ENCODE results near the gene BEND6. TPM values are rescaled to one million over a fixed set of nuclear protein-coding genes. Genes with fewer than 3 reads are reported as not detected.

Gene BEND6
- polyA plus RNA-seq, 1 donor (not counting 4 experiments of a cell fraction or from before 2014, with no cell fraction given), result 1.0 TPM

DNA sequence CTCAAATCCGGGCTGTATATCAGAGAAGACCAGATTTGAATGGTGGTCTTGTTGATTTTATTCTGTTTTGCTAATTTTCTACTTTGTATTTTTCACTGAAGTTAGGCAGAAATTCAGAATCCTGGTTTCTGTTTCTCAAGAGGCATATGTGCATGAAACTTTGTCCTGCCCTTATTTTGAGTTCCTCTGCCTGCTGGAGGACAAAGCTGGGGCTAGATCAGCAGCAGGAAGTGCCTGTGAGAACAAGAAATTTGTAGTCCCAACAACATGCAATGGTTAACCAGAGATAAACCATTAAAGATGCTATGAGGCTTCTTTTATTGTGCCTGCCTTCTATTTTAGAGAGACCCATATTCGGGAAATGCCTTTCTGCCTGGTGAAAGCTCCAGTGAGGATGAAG, 37.1 kb downstream of the BEND6 start:
- no peaks in the 10 kb centered on the region for H4K20me1 ChIP-seq (ENCODE audit: control insufficient read depth, extremely low read depth, insufficient read depth, low read length)
- H3K4me2 ChIP-seq (ENCODE audit: control insufficient read depth, extremely low read depth, insufficient read depth, low read depth, low read length), result no peak overlapping the region
- TF ChIP-seq, protein P1, sequence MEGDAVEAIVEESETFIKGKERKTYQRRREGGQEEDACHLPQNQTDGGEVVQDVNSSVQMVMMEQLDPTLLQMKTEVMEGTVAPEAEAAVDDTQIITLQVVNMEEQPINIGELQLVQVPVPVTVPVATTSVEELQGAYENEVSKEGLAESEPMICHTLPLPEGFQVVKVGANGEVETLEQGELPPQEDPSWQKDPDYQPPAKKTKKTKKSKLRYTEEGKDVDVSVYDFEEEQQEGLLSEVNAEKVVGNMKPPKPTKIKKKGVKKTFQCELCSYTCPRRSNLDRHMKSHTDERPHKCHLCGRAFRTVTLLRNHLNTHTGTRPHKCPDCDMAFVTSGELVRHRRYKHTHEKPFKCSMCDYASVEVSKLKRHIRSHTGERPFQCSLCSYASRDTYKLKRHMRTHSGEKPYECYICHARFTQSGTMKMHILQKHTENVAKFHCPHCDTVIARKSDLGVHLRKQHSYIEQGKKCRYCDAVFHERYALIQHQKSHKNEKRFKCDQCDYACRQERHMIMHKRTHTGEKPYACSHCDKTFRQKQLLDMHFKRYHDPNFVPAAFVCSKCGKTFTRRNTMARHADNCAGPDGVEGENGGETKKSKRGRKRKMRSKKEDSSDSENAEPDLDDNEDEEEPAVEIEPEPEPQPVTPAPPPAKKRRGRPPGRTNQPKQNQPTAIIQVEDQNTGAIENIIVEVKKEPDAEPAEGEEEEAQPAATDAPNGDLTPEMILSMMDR (optimal IDR thresholded peaks at IDR 0.05 in 1 of 3, IDR thresholded peaks at IDR 0.05 in 1 of 3, conservative IDR thresholded peaks at IDR 0.05 in 1 of 3; ENCODE audit: extremely low read depth in 1 of 3, insufficient read depth in 2 of 3, low read length in 3 of 3), result no peak
- no peak for TF ChIP-seq EZH2 (IDR thresholded peaks at IDR 0.05; ENCODE audit: low read length)
- DNase-seq (ENCODE audit: low read depth, low spot score) (no peak), FAIRE-seq (no peak)
- H3K9me3 ChIP-seq (ENCODE audit: control insufficient read depth, low read depth, low read length), result no peaks in the 10 kb centered on the region
- no peaks in the 10 kb centered on the region for H3K9me1 ChIP-seq (ENCODE audit: control insufficient read depth, extremely low read depth, insufficient read depth, low read length)
- no peaks in the 10 kb centered on the region for H3K27me3 ChIP-seq (ENCODE audit: control insufficient read depth, extremely low read depth, insufficient read depth, low read length)
- H2AFZ ChIP-seq (ENCODE audit: control insufficient read depth, low read length), result no peak overlapping the region
- no peaks in the 10 kb centered on the region for H3K36me3 ChIP-seq (ENCODE audit: control insufficient read depth in 2 of 2, extremely low read depth in 1 of 2, insufficient read depth in 2 of 2, low read length in 2 of 2)
- H3K4me1 ChIP-seq (ENCODE audit: control insufficient read depth, extremely low read depth, insufficient read depth, low read length), result no peaks in the 10 kb centered on the region
- dilution Hi-C loops (cut with MboI; ENCODE audit: extremely low pct_ligation_motif_present, low sequenced_read_pairs), result no loop called here
- H3K4me3 ChIP-seq (ENCODE audit: control insufficient read depth in 2 of 3, extremely low read depth in 1 of 3, insufficient read depth in 2 of 3, low read depth in 1 of 3, low read length in 3 of 3), result no peak overlapping the region
- no peak overlapping the region for H3K9ac ChIP-seq (ENCODE audit: control insufficient read depth, extremely low read depth, insufficient read depth, low read length)
- H3K27ac ChIP-seq (ENCODE audit: control insufficient read depth, insufficient read depth, low read length), result no peak overlapping the region
- no peaks in the 10 kb centered on the region for H3K79me2 ChIP-seq (ENCODE audit: control insufficient read depth, insufficient read depth, low read length)

DNA sequence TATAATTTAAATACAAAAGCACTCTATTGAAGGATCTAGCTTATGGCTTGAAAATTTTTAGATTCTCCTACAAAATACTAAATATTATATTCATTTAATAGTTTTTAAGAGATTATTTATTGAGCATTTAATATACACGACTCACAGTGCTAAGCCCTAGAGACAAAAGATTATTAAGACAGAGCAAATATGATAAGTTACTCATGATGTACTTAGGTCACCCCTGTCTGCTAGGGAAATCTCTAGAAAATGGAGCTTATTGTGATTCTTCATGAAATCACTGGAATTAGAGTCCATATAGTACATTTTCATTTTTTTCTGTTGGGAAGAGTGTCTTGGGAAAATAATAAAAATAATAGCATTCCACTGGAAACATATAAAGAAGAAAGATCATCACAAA, 37.8 kb downstream of the BEND6 start:
- TF ChIP-seq, protein P1 (optimal IDR thresholded peaks at IDR 0.05 in 1 of 3, IDR thresholded peaks at IDR 0.05 in 1 of 3, conservative IDR thresholded peaks at IDR 0.05 in 1 of 3; ENCODE audit: extremely low read depth in 1 of 3, insufficient read depth in 2 of 3, low read length in 3 of 3), result no peak
- no peak for TF ChIP-seq EZH2 (IDR thresholded peaks at IDR 0.05; ENCODE audit: low read length)
- no peaks in the 10 kb centered on the region for H3K4me1 ChIP-seq (ENCODE audit: control insufficient read depth, extremely low read depth, insufficient read depth, low read length)
- no peak for FAIRE-seq

More for the DNA sequence above, 37.8 kb downstream of the BEND6 start:
- Histone ChIP-seq H3K9me3 (ENCODE audit: control insufficient read depth, low read depth, low read length) (no peaks in the 10 kb centered on the region), H3K4me2 (ENCODE audit: control insufficient read depth, extremely low read depth, insufficient read depth, low read depth, low read length) (no peak overlapping the region), H3K79me2 (ENCODE audit: control insufficient read depth, insufficient read depth, low read length) (no peaks in the 10 kb centered on the region), H3K27ac (ENCODE audit: control insufficient read depth, insufficient read depth, low read length) (no peak overlapping the region), H3K4me3 (ENCODE audit: control insufficient read depth in 2 of 3, extremely low read depth in 1 of 3, insufficient read depth in 2 of 3, low read depth in 1 of 3, low read length in 3 of 3) (no peak overlapping the region), H3K9ac (ENCODE audit: control insufficient read depth, extremely low read depth, insufficient read depth, low read length) (no peak overlapping the region), H2AFZ (ENCODE audit: control insufficient read depth, low read length) (no peak overlapping the region), H4K20me1 (ENCODE audit: control insufficient read depth, extremely low read depth, insufficient read depth, low read length) (no peaks in the 10 kb centered on the region), H3K36me3 (ENCODE audit: control insufficient read depth in 2 of 2, extremely low read depth in 1 of 2, insufficient read depth in 2 of 2, low read length in 2 of 2) (no peaks in the 10 kb centered on the region), H3K9me1 (ENCODE audit: control insufficient read depth, extremely low read depth, insufficient read depth, low read length) (no peaks in the 10 kb centered on the region), H3K27me3 (ENCODE audit: control insufficient read depth, extremely low read depth, insufficient read depth, low read length) (no peaks in the 10 kb centered on the region)
- no peak for DNase-seq (ENCODE audit: low read depth, low spot score)
- dilution Hi-C loops (cut with MboI; ENCODE audit: extremely low pct_ligation_motif_present, low sequenced_read_pairs), result no loop called here

Data from keratinocyte (primary cell).